ENCODE results near the gene TKT. TPM values are rescaled to one million over a fixed set of nuclear protein-coding genes. Genes with fewer than 3 reads are reported as not detected.

Gene TKT
- total RNA-seq, 2 experiments from 2014 or later, result 91.5 to 103 TPM

GRCh38 chr3:53238886-53239285, 16.9 kb downstream of the TKT start:
- H3K4me3 Mint-ChIP-seq, result no peak overlapping the region
- Histone ChIP-seq H3K27me3 (ENCODE audit: control insufficient read depth in 1 of 2, insufficient read depth in 2 of 2, low read length in 2 of 2) (no peaks in the 10 kb centered on the region), H3K4me1 (ENCODE audit: insufficient read depth, low read length) (peaks cover 19% of the 10 kb centered on the region), H3K4me3 (ENCODE audit: low read length) (no peak overlapping the region), H3K27ac (ENCODE audit: low read depth in 1 of 2, low read length in 2 of 2) (no peak overlapping the region), H3K36me3 (ENCODE audit: insufficient read depth, low read length) (peaks cover 78% of the 10 kb centered on the region), H3K9me3 (ENCODE audit: control insufficient read depth in 1 of 2, insufficient read depth in 1 of 2, low read length in 2 of 2) (no peaks in the 10 kb centered on the region)
- CTCF ChIA-PET, result no interaction called here
- H3K9me3 Mint-ChIP-seq, result no peaks in the 10 kb centered on the region
- no peak for ATAC-seq (ENCODE audit: poor library complexity)
- H3K4me1 Mint-ChIP-seq (ENCODE audit: low read depth), result no peaks in the 10 kb centered on the region
- POLR2A ChIA-PET, result no interaction called here
- peaks cover 73% of the 10 kb centered on the region for H3K36me3 Mint-ChIP-seq (ENCODE audit: low read depth)
- DNase-seq, result no peak
- no peak overlapping the region for H3K27ac Mint-ChIP-seq
- intact Hi-C loops (cut with DNase I, micrococcal nuclease), result no loop called here
- TF ChIP-seq CTCF (IDR thresholded peaks at IDR 0.05), result no peak
- no peaks in the 10 kb centered on the region for H3K27me3 Mint-ChIP-seq

GRCh38 chr3:53238051-53238850, 17.6 kb downstream of the TKT start:
- CTCF ChIA-PET, result no interaction called here

GRCh38 chr3:53236112-53236841, 19.5 kb downstream of the TKT start:
- ChIA-PET POLR2A (no interaction called here), CTCF (no interaction called here)
- Mint-ChIP-seq H3K36me3 (ENCODE audit: low read depth) (peaks cover 83% of the 10 kb centered on the region), H3K27me3 (no peaks in the 10 kb centered on the region), H3K27ac (no peak overlapping the region), H3K4me1 (ENCODE audit: low read depth) (no peaks in the 10 kb centered on the region), H3K4me3 (no peak overlapping the region), H3K9me3 (no peaks in the 10 kb centered on the region)
- Histone ChIP-seq H3K9me3 (ENCODE audit: control insufficient read depth in 1 of 2, insufficient read depth in 1 of 2, low read length in 2 of 2) (no peaks in the 10 kb centered on the region), H3K27ac (ENCODE audit: low read depth in 1 of 2, low read length in 2 of 2) (no peak overlapping the region), H3K27me3 (ENCODE audit: control insufficient read depth in 1 of 2, insufficient read depth in 2 of 2, low read length in 2 of 2) (no peaks in the 10 kb centered on the region), H3K36me3 (ENCODE audit: insufficient read depth, low read length) (peaks cover 91% of the 10 kb centered on the region), H3K4me3 (ENCODE audit: low read length) (no peak overlapping the region), H3K4me1 (ENCODE audit: insufficient read depth, low read length) (peaks cover 3% of the 10 kb centered on the region)
- intact Hi-C loops (cut with DNase I, micrococcal nuclease), result no loop called here
- ATAC-seq (ENCODE audit: poor library complexity) (no peak), DNase-seq (peak in 1 of 14 experiments; percentile 14)
- no peak for TF ChIP-seq CTCF (IDR thresholded peaks at IDR 0.05)

More at GRCh38 chr3:53238051-53238850, 17.6 kb downstream of the TKT start:
- Histone ChIP-seq H3K27me3 (ENCODE audit: control insufficient read depth in 1 of 2, insufficient read depth in 2 of 2, low read length in 2 of 2) (no peaks in the 10 kb centered on the region), H3K36me3 (ENCODE audit: insufficient read depth, low read length) (peaks cover 84% of the 10 kb centered on the region), H3K4me3 (ENCODE audit: low read length) (no peak overlapping the region), H3K9me3 (ENCODE audit: control insufficient read depth in 1 of 2, insufficient read depth in 1 of 2, low read length in 2 of 2) (no peaks in the 10 kb centered on the region), H3K27ac (ENCODE audit: low read depth in 1 of 2, low read length in 2 of 2) (no peak overlapping the region), H3K4me1 (ENCODE audit: insufficient read depth, low read length) (peaks cover 13% of the 10 kb centered on the region)
- intact Hi-C loops (cut with DNase I, micrococcal nuclease), result no loop called here
- TF ChIP-seq CTCF (IDR thresholded peaks at IDR 0.05), result no peak
- Mint-ChIP-seq H3K27ac (no peak overlapping the region), H3K36me3 (ENCODE audit: low read depth) (peaks cover 78% of the 10 kb centered on the region), H3K9me3 (no peaks in the 10 kb centered on the region), H3K4me3 (no peak overlapping the region), H3K27me3 (no peaks in the 10 kb centered on the region), H3K4me1 (ENCODE audit: low read depth) (no peaks in the 10 kb centered on the region)
- DNase-seq (no peak), ATAC-seq (ENCODE audit: poor library complexity) (no peak)
- POLR2A ChIA-PET, result no interaction called here

Data from CD4-positive, alpha-beta T cell (primary cell).